ENCODE results near the gene KHDRBS1.
"Not testable (repeated sequence)": the region's sequence is repeated elsewhere in the genome, so short reads cannot be mapped to it uniquely, and the experiment has no call there.

KHDRBS1 gene

GRCh38 chr1:31991182-31991581 is 22.5 kb upstream of the KHDRBS1 start:
- H3K4me3 ChIP-seq (replicated peaks in 1 of 2; ENCODE audit: low read depth in 2 of 2, low read length in 2 of 2), result no peak overlapping the region
- TF ChIP-seq CTCF (IDR thresholded peaks at IDR 0.05; ENCODE audit: low read depth, low read length), result no peak
- peak in 1 of 2 donors; percentile 60 for DNase-seq (ENCODE audit: low read depth in 2 of 2)

GRCh38 chr1:31995263-31995662 is 18.4 kb upstream of the KHDRBS1 start:
- no peak for TF ChIP-seq CTCF (IDR thresholded peaks at IDR 0.05; ENCODE audit: low read depth, low read length)
- no peak for DNase-seq (ENCODE audit: low read depth in 2 of 2)
- no peak overlapping the region for H3K4me3 ChIP-seq (replicated peaks in 1 of 2; ENCODE audit: low read depth in 2 of 2, low read length in 2 of 2)

GRCh38 chr1:31996121-31996520 is 17.5 kb upstream of the KHDRBS1 start:
- not testable (repeated sequence) for DNase-seq (ENCODE audit: low read depth in 2 of 2); H3K4me3 ChIP-seq (replicated peaks in 1 of 2; ENCODE audit: low read depth in 2 of 2, low read length in 2 of 2)

GRCh38 chr1:32001863-32002262 is 11.8 kb upstream of the KHDRBS1 start:
- no peak for DNase-seq (ENCODE audit: low read depth in 2 of 2)
- no peak for TF ChIP-seq CTCF (IDR thresholded peaks at IDR 0.05; ENCODE audit: low read depth, low read length)
- H3K4me3 ChIP-seq (replicated peaks in 1 of 2; ENCODE audit: low read depth in 2 of 2, low read length in 2 of 2), result no peak overlapping the region

GRCh38 chr1:32002285-32002684 is 11.4 kb upstream of the KHDRBS1 start:
- not testable (repeated sequence) for DNase-seq (ENCODE audit: low read depth in 2 of 2); H3K4me3 ChIP-seq (replicated peaks in 1 of 2; ENCODE audit: low read depth in 2 of 2, low read length in 2 of 2)

GRCh38 chr1:32005522-32005921 is 8.1 kb upstream of the KHDRBS1 start:
- no peak overlapping the region for H3K4me3 ChIP-seq (replicated peaks in 1 of 2; ENCODE audit: low read depth in 2 of 2, low read length in 2 of 2)
- no peak for TF ChIP-seq CTCF (IDR thresholded peaks at IDR 0.05; ENCODE audit: low read depth, low read length)
- no peak for DNase-seq (ENCODE audit: low read depth in 2 of 2)

GRCh38 chr1:32007591-32007940 is 6.1 kb upstream of the KHDRBS1 start:
- H3K4me3 ChIP-seq (replicated peaks in 1 of 2; ENCODE audit: low read depth in 2 of 2, low read length in 2 of 2), result no peak overlapping the region
- DNase-seq (ENCODE audit: low read depth in 2 of 2), result no peak
- TF ChIP-seq CTCF (IDR thresholded peaks at IDR 0.05; ENCODE audit: low read depth, low read length), result no peak

- no peak for DNase-seq (ENCODE audit: low read depth in 2 of 2)
- TF ChIP-seq CTCF (IDR thresholded peaks at IDR 0.05; ENCODE audit: low read depth, low read length), result no peak
- H3K4me3 ChIP-seq (replicated peaks in 1 of 2; ENCODE audit: low read depth in 2 of 2, low read length in 2 of 2), result no peak overlapping the region
Measured at GRCh38 chr1:32010246-32010645, 3.4 kb upstream of the KHDRBS1 start.
